ENCODE data around the gene NEK4.

Gene NEK4

DNA sequence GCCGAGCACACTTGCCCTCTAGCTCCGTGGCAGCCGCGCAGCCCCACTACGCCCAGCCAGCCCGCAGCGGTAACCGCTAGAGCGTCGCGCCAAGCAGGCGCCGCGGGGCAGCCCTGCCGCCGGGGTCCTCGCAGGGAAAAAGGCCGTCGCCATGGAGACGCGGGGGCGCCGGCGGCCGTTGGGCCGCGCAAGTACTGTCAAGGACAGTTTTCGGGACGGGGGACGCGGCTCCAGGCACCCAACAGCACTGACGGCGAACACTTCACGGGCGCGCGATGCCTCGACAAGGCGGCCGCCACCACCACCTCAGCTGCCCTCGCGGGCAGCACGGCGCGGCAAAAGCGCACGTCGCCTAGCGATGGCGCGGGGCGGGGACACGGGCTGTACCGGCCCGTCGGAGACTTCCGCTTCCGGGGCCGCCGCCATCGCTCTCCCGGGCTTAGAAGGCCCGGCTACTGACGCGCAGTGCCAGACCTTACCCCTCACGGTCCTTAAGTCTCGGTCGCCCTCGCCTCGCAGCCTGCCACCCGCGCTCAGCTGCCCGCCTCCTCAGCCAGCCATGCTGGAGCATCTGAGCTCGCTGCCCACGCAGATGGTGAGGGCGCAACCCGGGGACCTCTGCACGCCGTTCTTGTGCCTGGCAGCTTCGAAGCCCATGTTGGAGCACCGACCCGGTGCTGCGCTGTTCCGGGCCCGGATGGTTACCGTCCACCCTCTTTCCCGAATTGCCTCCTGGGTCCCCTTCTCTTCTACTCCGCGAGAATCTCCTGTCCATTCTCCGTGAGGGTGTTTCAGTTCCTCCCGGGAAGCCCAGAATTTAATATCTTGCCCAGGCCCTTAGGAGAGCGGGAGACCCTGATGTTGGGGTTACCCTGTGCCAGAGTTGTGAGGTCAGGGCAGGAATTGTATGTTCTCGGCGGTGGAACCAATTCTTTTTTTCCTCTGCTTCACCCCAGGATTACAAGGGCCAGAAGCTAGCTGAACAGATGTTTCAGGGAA lies 64.8 kb downstream of the NEK4 start, which contains the start of the genes GLT8D1 and SPCS1:
TSS of gene GLT8D1 (minus strand) at position 104 of the 999 bp plus-strand sequence. CDS start 5,331 bp downstream, outside the sequence.
TSS of gene SPCS1 (plus strand) at position 419 of the 999 bp plus-strand sequence. CDS start at position 560, 141 bp downstream.
- in situ Hi-C loops (cut with HindIII; ENCODE audit: low sequenced_read_pairs) = no loop called here

DNA sequence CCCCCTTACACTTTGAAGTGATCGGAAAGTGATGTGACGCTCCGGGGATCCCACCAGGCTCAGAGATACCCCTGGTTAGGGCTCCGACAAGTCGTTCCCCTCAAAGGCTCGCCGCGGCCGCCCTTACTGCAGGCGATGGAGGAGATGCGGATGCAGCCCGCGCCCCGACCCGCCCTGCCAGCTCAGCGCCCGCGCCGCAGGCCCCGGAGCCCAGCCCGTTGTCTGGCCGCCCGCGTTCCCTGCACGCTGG lies 65.4 kb downstream of the NEK4 start:
- in situ Hi-C loops (cut with HindIII; ENCODE audit: low sequenced_read_pairs) = no loop called here

DNA sequence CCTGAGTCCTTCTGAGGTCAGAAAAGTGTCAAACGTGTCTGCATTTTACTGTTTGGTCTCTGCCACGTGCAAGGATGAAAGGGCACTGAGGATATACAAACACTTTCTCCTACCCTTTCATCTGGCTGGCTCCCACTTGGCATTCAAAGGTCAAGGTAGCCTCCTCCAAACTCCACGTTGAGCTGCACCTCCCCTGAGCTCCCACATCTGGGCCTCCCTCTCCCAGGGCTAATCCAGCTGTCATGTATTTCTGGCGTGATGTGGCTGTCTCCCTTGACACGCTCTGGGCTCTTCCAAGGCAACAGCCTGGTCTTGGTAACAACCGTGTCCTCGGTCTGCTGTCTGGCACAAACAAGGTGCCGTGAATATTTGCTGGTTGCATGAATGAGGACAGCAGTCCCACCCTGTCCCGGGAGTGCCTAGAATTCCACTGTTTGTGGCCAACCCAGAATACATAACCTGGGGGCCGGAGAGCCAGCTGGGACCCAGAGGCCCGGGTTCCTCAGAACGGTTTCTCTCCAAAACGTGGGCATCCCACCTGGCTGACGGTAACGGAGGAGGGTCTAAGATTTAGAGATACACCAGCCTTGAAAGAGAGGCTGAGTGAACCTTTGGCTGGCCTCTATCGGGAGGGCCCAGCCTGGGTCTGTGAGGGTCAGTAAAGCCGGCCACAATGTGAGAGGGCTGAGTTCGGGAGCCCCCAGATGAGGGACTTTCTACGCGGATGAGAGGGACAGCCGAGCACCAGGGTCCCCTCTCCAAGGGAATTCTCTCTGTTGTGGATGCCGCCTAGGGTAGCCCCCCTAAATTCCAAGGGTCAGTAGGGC lies 65.9 kb downstream of the NEK4 start:
- in situ Hi-C loops (cut with HindIII; ENCODE audit: low sequenced_read_pairs) = no loop called here

DNA sequence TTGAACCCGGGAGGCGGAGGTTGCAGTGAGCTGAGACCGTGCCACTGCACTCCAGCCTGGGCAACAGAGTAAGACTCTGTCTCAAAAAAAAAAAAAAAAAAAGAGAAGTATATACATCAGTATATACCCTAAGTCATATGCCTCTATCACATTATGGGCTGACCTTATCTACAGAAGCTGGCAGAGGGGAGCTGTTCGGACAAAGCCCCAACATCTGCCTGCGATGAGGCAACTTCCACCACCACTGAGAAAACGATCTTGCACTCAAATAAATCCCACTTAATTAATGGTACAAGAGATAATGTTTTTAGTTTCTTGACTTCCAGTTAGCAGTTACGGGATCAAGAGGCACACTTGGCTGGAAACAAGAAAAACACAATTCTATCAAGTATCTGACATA lies 67.4 kb downstream of the NEK4 start:
- in situ Hi-C loops (cut with HindIII; ENCODE audit: low sequenced_read_pairs) = no loop called here

DNA sequence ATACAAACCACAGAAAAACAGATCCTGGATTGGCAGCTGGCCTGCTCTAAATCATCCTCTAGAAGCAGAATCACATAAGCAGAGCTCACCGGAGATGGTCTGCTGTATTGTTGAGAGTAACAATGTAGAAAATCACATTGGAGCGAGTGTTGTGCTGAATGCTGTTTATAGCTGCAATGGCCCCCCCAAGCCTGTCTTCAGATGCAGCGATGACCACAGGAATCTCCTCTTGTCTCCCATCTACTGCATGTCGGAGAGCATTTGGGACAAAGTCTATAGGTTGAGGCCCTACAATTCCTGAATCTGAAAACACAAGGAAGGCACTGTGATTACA lies 73.1 kb downstream of the NEK4 start:
- in situ Hi-C loops (cut with HindIII; ENCODE audit: low sequenced_read_pairs) = no loop called here

DNA sequence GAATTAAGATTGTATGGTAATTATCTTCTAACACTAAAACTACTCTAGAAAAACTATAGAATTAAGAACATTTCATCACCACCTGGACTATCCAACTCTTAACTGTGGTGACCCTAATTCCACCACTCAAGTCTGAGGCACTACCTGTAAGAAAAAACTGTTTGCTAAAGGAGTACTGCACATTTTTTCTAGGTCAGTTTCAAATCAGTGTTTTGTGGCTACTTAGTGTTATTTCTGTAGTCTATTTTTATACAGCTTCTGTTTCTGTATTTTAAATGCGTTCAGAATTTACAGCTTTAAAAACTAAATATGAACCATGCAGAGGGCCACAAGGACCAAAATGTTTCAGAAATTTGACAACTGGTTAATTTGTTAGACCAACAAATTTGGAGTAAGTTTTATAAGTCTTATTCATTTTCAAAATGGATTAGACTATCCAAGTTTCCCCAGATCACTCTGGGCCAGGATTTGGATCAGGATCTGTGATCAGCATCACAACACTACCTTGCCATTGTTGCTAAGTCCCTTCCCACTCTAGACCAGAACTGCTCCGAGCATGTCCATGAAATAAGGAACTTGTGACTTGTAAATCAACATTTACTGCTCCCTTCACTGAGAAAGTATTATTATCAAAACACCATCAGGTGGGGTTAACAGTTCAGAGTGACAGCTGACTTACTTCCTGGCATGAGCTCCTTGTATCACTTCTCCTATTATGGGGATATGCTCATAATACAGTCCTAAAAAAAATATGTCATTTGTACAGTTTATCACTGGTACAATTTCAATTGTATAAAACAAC lies 73.7 kb downstream of the NEK4 start:
- in situ Hi-C loops (cut with HindIII; ENCODE audit: low sequenced_read_pairs) = no loop called here

DNA sequence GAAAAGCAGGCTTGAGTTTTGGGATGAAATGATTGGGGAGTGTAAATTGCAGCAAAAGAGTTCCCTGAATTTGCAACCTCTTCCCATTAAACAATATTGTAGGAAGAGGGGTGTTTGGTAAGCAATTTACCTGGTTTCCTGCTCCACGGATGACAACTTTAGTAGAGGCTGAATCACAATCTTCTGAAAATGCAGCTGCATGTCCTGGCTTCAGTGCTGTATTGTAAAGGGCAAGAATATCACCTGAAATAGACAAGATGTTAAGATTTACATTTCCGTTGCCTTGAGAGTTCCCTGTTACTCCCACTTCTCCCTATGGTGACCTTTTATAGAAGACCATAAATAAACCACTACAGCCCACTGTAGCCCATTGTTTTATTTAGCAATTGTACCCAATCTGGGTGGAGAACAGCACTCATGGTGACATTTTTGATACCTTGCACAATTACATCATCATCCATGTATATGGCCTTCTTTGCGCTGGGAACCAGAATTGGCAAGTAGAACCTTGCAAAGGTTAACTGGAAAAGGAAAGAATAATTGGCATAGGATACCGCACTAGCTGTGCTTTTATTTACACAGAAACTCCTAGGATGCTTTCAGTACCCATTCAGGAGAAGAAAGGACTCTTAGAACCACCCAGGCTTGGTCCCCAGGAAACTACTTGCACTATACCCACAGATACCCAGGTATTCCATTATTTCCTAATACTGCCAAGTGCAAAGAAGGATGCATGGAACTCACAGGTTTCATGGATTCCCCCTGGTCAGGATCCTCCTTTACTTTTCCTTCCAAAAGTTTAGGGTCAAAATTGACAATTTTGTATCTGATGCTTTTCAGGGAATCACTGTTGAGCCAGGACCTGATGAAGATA lies 74.7 kb downstream of the NEK4 start:
- in situ Hi-C loops (cut with HindIII; ENCODE audit: low sequenced_read_pairs) = no loop called here

DNA sequence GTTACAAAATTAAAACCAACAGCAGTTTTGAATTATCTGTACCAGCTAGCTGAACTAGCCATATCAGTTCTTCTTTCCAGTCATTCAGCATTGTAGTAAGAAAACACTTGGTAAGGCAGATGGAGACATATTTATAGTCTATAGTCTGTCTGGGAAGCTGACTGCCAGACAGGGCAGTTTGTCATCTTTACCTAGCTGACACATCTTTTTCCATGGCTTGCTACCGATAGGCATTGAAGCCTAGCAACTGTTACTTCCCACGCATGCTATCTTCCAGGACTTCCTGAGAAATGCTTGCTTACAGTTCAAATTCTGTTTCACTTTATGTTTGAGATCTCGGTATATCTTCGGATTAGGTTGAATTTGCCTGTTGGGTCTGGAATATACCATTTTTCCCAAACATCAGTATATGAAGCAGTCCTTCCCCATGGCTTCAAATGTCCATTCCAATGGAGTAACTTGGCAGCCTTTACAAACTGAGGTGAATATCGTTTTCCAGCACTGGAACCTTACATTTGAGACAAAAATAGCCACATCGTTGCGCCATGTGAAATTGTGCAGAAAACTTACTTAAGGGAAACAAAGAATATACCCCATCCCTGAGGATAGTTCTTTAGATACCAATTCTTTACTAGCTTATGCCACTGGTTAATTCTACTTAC lies 76.1 kb downstream of the NEK4 start:
- in situ Hi-C loops (cut with HindIII; ENCODE audit: low sequenced_read_pairs) = loop anchor here (5.0 kb wide), 1 partner anchor 63 kb away; no protein-coding TSS in a partner anchor

DNA sequence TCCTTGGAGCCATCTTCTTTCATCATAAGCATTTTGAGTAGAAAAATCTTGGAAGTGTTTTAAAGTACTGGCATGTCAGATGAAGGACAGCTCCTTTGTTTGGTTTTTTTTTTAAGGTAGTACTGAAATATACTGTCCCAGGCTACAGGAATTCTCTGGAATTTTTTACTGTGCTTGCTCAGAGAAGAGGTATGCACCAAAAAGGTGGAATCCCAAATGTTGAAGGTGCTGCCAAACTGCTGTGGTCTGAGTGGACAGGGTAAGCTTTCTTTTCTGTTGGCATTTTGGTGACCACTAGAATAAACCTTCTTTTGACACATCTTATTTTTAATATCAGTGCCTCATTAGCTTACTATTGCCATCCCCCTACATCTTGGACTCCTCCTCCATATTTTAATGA lies 77.7 kb downstream of the NEK4 start:
- in situ Hi-C loops (cut with HindIII; ENCODE audit: low sequenced_read_pairs) = loop anchor here (5.0 kb wide), 1 partner anchor 64 kb away; no protein-coding TSS in a partner anchor

DNA sequence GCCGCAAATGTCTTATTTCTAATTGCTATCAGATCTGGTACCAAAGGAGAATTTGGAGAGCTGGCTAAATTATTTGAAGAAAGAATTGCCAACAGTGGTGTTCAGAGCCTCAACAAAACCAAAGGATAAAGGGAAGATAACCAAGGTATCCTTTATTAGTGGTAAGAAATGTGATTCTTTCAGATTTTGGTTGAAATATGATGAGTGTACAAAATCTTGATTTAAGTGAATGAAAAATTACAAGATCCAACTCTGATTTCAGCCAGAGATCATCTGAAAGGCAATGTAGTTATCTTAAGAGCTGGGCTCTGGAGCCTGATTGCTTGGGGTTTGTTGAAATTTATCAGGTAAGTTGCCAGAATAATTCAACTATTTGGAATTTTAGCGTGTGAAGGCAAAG lies 80.2 kb downstream of the NEK4 start:
- in situ Hi-C loops (cut with HindIII; ENCODE audit: low sequenced_read_pairs) = loop anchor here (5.0 kb wide), 1 partner anchor 67 kb away; no protein-coding TSS in a partner anchor

DNA sequence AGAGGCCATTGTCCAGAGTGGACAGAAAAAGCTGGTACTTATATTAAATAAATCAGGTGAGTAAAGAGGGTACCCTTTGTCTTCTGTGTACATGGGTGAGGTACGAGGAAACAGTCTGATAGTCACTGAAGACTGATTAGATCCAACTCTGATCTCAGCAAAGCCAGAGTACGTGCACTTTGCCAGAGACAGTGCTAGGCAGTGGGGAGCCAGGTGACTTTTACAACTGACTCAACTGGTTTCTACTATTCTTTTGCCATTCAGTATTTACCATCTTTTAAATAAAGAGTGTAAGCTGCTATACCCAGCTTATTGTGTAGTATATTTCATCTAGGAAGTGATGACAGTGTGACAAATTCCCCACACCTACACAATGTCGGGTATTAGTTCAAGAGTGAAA lies 81.6 kb downstream of the NEK4 start:
- in situ Hi-C loops (cut with HindIII; ENCODE audit: low sequenced_read_pairs) = no loop called here

DNA sequence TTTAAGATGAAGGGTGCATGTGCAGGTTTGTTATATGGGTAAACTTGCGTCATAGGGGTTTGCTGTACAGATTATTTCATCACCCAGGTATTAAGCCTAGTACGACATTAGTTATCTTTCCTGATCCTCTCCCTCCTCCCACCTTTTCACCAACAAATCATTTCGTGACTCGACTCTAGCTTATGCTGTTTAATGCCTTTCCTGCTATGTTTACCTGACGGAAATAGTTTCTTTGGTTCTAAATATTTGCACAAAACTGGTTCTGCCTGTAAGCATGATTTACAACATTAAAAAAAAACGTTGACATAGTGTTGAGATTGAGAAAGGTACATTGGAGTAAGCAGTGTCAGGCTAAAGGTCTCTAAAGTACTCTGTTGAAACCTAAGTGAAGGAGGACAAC lies 82.5 kb downstream of the NEK4 start:
- in situ Hi-C loops (cut with HindIII; ENCODE audit: low sequenced_read_pairs) = no loop called here

DNA sequence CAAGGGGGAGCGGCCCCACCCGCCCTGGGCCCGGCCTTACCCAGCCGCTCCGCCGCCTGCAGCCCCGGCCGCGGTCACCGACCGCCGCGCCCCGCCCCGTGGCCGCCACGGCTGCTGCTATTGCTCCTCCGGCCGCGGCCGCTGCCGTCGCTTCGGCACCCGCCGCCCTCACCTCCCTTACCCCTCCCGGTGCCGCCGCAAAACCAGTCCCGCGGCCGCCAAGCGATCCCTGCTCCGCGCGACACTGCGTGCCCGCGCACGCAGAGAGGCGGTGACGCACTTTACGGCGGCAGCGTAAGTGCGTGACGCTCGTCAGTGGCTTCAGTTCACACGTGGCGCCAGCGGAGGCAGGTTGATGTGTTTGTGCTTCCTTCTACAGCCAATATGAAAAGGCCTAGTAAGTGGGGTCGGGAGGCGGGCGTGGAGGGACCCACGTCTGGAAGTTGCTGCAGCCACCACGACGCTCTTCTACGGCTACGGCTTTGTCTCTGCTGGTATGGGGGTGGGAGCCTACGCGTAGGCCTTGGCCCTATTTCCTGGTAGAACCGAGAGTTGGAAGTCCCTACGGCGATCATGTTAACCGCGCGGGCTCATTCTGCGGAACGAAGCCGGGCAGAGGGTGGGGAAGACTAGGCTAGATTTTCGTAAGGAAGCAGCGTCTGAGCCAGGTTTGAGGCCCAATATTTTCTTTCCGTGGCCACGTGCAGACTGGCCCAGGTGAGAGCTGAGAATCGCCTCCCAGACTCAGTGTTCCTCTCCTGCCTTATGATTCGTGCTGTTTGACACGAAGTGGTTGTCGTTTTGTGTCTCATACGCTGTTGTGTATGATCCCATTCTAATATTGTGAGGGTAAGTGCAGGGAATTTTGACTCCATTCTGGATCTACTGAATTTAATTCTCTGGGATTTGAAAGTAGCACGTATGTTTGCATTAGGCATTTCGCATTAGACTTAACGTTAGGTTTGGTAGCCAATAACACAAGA lies 84.7 kb downstream of the NEK4 start, which contains the start of the genes GNL3 and PBRM1:
TSS of gene GNL3 (plus strand) at position 324 of the 983 bp plus-strand sequence. CDS start at position 385, 61 bp downstream.
TSS of gene PBRM1 (minus strand) at position 205 of the 983 bp plus-strand sequence.
- in situ Hi-C loops (cut with HindIII; ENCODE audit: low sequenced_read_pairs) = no loop called here

DNA sequence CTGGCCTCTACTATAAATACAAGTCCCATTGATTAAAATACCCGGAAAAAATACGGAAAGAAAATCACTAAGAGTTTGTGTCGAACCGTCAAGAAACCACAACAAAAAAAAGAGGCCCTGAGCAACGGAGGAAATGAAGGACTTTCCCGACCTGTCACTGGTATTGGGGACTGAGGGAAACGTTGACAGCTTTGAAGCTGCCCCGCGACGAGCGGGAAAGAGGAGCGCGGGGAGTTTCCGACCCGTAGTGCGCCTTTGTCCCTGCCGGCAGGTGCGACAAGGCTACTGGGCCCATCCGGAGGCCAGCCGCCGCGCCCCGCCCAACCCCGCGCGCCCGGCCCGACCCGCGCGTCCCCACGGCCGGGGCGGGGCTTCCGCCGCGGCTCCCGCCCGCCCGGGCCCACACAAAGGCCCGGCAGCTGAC lies 85.4 kb downstream of the NEK4 start:
- in situ Hi-C loops (cut with HindIII; ENCODE audit: low sequenced_read_pairs) = no loop called here

DNA sequence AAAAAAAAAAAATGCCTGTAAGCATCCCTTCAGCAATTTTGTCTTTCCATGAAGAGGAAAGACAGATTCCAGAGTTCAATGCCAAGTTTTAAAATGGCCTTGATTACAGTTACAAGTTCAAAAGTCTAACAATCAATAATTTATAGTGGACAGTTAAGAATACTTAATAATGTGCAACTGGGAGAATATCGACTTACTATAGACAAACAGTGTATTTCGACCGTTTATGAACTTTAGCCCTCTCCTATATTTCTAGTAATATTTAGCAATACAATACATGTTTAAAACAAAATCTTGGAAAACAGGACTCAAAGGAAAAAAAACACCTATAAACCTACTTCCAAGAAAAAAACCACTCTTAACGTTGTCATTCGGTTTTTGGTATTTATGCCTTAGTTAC lies 86.6 kb downstream of the NEK4 start:
- in situ Hi-C loops (cut with HindIII; ENCODE audit: low sequenced_read_pairs) = no loop called here

DNA sequence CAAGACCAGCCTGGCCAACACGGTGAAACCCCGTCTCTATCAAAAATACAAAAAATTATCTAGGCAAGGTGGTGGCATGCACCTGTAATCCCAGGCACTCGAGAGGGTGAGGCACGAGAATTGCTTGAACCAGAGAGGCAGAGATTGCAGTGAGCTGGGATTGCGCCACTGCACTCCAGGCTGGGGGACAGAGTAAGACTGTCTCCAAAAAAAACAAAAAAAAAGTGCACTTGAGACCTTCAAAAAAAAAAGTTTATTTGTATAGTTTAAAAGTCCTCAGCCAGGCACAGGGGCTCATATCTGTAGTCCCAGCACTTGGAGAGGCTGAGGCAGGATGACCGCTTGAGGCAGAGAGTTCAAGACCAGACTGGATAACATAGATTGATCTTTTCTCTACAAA lies 87.1 kb downstream of the NEK4 start:
- in situ Hi-C loops (cut with HindIII; ENCODE audit: low sequenced_read_pairs) = no loop called here

DNA sequence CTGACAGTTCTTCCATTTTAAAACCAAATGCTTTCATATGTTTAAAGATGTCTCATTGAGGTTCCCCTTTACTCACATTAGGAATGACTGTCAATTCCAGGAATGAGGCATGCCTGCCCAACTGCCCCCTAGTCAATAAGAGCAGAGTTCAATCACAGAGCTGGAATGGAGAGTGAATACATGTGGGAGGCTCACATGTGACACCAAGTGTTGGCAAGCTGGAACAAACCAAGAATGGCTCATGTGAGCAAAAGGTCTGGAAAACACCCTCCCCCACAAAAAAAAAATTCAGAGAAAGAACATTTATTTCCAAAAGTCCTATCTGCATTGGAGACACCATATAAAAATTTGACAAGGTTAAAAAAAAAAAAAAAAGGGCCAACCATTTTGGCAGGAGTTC lies 88.7 kb downstream of the NEK4 start:
- in situ Hi-C loops (cut with HindIII; ENCODE audit: low sequenced_read_pairs) = no loop called here

DNA sequence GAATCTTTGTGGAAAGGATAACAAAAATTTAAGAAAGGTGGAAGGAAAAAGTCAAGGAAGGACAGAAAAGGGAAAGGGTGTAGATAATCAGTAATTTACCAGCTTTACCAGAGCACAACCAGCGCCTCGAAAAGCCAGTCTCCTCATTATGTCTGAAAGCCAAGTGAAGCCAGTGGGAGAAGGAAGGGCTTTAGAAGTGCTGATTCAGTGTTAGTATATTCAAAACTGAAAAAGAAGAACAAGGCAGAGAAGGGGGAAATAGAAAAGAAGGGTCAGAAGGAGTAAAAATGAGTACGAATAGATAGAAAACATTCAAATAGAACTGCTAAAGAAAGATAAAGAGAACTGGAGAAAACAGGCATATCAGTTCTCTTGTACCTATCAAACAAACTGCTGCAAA lies 89.1 kb downstream of the NEK4 start:
- in situ Hi-C loops (cut with HindIII; ENCODE audit: low sequenced_read_pairs) = no loop called here
